ENCODE measurements around the gene SPRY1.

Gene SPRY1

GRCh38 chr4:123412091-123412505 lies 15.5 kb downstream of the SPRY1 start:
- peak; percentile 39 for DNase-seq

- DNase-seq, result no peak
Observed at GRCh38 chr4:123412700-123413512, 16.3 kb downstream of the SPRY1 start.

GRCh38 chr4:123415576-123415975 lies 19.0 kb downstream of the SPRY1 start:
- DNase-seq, result no peak

GRCh38 chr4:123415977-123416376 lies 19.4 kb downstream of the SPRY1 start:
- peak; percentile 77 for DNase-seq

- no peak for DNase-seq
Observed at GRCh38 chr4:123417813-123418212, 21.2 kb downstream of the SPRY1 start.

GRCh38 chr4:123418351-123418931 lies 21.8 kb downstream of the SPRY1 start:
- no peak for DNase-seq

- peak; percentile 27 for DNase-seq
Observed at GRCh38 chr4:123419885-123420755, 23.5 kb downstream of the SPRY1 start.

- no peak for DNase-seq
Observed at GRCh38 chr4:123421227-123421936, 24.8 kb downstream of the SPRY1 start.

GRCh38 chr4:123421937-123422781 lies 25.6 kb downstream of the SPRY1 start:
- DNase-seq, result peak; percentile 32

GRCh38 chr4:123423819-123424218 lies 27.2 kb downstream of the SPRY1 start:
- peak; percentile 27 for DNase-seq

GRCh38 chr4:123427951-123428350 lies 31.4 kb downstream of the SPRY1 start:
- no peak for DNase-seq

GRCh38 chr4:123430031-123430430 lies 33.4 kb downstream of the SPRY1 start:
- no peak for DNase-seq

- no peak for DNase-seq
Observed at GRCh38 chr4:123430501-123430900, 33.9 kb downstream of the SPRY1 start.

- no peak for DNase-seq
Observed at GRCh38 chr4:123433573-123433972, 37.0 kb downstream of the SPRY1 start.

GRCh38 chr4:123433976-123434375 lies 37.4 kb downstream of the SPRY1 start:
- no peak for DNase-seq

- DNase-seq, result no peak
Observed at GRCh38 chr4:123435246-123436113, 38.9 kb downstream of the SPRY1 start.

- DNase-seq, result no peak
Observed at GRCh38 chr4:123438031-123438430, 41.4 kb downstream of the SPRY1 start.

- peak; percentile 65 for DNase-seq
Observed at GRCh38 chr4:123443401-123444289, 47.0 kb downstream of the SPRY1 start.

- peak; percentile 43 for DNase-seq
Observed at GRCh38 chr4:123444290-123444731, 47.7 kb downstream of the SPRY1 start.

Measured in activated CD4-positive, alpha-beta T cell treated with anti-CD3 and anti-CD28 coated beads, Interleukin-2, amount 50 U/mL, for 16 hours (primary cell).